Measurements from ENCODE around the gene SLIT3.

DNA sequence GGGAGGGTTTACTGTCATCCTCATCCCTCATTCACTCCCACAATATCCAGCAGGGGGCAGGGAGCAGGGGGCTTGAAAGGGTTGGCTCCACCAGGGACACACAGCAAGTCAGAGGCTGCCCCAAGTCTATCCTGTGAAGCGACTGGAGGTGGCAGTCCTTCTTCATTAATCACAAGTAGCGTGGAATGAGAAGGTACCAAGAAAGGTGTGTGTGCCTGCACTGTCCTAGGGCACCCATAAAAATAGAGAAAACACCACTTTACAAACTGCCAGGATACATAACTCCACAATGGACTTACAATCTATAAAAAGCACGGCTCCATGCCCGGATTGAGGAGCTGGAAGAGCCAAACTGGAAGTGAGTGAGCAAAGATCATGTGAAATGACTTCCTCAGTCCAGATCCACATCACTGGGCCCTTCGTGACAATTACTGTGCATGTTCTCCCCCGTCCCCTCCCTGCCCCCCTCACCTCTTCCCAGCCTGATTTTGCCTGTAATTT is 183.9 kb downstream of the SLIT3 start:
- TF ChIP-seq CTCF (IDR thresholded peaks at IDR 0.05) (no peak), POLR2A (IDR thresholded peaks at IDR 0.05) (no peak), POLR2AphosphoS5 (IDR thresholded peaks at IDR 0.05) (no peak), EP300 (IDR thresholded peaks at IDR 0.05) (no peak)

Data from suprapubic skin (tissue), 4 donors.